GM21390 (cell line): ENCODE results near the gene DAAM2.

Experiments used
- ATAC-seq: cut with Tn5 transposase; IDR thresholded peaks from one replicate; pipeline ENCODE4 v1.9.1; 2021; ENCODE audit not compliant: unreplicated experiment

DAAM2 gene

DNA sequence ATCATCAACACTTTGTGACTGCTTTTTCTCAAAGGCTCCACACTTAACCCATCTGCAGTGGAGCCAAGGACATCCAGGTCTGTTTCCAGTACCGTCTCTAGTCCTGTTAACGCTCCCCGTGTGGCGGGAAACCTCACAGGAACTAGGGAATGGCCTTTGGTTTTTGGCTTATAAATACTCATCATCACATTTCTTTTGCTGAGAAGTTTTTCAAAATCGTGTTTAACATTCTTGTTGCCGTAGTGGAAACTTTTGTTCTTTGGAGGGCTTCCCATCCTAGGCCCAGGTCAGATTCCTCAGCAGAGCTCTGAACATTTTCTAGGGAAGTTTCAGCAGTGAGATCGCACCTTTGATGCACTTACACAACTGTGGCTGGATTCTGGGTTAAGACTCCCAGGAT, 24.6 kb downstream of the DAAM2 start:
- no peak for ATAC-seq

GRCh38 chr6:39818695-39819094, 26.5 kb downstream of the DAAM2 start:
- no peak for ATAC-seq

GRCh38 chr6:39819228-39819627, 27.1 kb downstream of the DAAM2 start:
- no peak for ATAC-seq

GRCh38 chr6:39819676-39820075, 27.5 kb downstream of the DAAM2 start:
- no peak for ATAC-seq

DNA sequence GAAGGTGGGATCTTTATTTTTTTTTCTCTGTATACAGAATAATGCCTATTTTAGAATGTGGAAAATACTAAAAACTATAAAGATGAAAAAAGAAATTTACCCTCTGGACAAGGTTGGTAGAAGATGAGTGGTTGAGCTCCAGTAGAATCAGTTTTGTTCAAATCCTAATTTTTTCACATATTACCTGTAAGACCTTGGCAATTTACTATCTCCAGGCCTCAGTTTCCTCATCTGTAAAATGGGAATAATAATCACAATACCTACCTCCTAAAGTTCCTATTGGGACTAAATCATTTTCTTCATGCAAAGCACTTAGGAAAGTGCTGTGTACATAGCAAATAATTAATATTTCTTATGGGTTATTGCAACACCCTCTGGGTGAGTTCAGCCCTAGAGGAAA, 28.4 kb downstream of the DAAM2 start:
- ATAC-seq = no peak

- ATAC-seq = no peak
Measured at GRCh38 chr6:39821046-39821740, 29.0 kb downstream of the DAAM2 start.

GRCh38 chr6:39821742-39822532, 29.8 kb downstream of the DAAM2 start:
- no peak for ATAC-seq

DNA sequence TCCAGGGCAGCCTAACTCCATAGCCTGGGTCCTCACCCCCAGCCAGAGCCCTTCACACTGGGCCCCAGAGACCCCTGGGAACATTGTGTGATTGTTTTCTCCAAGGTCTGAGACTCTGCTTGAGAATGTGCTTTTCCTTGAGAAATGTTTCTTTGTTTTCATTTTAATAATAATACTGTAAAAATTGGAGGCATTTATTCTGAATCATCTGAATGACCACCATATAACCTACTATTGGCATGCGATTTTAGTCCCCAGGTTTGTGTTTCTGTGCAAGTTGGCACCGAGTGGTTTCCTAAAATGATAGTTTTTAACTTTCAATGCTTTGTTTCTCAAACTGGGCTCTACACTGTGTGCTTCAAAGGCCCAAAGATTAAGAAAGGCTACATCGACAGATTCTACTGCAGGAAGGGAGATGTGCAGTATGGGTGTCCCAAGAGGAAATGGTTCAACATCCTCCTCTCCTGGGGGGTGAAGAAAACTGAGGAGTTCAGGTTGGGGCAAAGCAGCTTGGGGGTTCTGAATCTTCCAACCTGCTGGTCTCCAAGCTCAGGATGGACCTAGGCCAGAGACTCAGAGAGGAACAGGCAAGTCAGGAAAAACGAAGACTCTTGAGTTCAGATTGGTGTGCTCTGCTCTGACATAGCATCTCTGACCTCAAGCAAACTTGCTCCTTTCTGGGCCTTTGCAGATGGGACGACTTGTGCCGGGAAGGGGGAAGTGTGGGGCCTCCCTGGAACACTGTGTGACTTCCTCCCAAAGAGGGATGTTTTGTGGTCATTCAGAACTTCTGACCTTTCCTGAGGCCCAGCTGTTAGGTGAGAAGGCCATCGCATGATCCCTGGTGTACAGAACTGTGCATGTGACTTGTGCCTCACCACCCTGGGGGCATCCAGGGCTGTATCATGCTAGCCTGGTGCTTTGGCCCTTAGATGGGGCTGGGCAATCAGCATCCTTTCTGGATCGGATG, 31.0 kb downstream of the DAAM2 start:
- ATAC-seq = no peak

- ATAC-seq = no peak
Measured at GRCh38 chr6:39824030-39824926, 32.1 kb downstream of the DAAM2 start.

- no peak for ATAC-seq
Measured at GRCh38 chr6:39829331-39829730, 37.2 kb downstream of the DAAM2 start.

GRCh38 chr6:39830444-39830843, 38.3 kb downstream of the DAAM2 start:
- ATAC-seq = no peak

DNA sequence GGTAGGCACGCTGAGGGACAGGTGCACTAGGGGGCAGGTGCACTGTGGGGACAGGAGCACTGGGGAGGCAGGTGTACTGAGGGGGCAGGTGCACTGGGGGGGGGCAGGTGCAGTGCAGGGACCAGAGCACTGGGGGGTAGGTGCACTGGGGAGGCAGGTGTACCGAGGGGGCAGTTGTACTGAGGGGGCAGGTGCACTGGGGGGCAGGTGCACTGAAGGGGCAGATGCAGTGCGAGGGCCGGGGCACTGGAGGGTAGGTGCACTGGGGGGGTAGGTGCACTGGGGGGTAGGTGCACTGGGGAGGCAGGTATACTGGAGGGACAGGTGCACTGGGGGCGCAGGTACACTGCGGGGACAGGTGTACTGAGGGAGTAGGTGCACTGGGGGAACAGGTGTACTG, 39.5 kb downstream of the DAAM2 start:
- ATAC-seq = no peak

DNA sequence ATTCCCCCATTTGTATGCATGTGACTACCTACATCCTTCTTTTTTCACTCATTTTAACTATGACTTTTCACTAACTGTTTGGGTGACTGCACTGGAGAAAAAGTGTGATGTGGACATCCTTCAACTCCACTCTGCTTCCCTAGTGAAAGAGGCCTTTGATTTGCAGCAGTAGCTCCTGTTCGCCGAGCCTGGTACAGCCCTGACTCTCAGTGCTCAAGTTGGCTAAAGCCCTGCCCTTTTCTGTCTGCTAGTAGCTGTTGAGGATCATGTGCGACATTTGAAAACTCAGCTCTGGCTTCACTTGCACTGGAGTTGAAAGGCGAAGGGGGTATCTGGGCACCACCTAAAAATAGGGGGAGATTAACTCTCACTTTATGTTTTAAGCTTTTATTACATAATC, 42.1 kb downstream of the DAAM2 start:
- ATAC-seq = no peak

GRCh38 chr6:39834866-39835265, 42.7 kb downstream of the DAAM2 start:
- no peak for ATAC-seq

DNA sequence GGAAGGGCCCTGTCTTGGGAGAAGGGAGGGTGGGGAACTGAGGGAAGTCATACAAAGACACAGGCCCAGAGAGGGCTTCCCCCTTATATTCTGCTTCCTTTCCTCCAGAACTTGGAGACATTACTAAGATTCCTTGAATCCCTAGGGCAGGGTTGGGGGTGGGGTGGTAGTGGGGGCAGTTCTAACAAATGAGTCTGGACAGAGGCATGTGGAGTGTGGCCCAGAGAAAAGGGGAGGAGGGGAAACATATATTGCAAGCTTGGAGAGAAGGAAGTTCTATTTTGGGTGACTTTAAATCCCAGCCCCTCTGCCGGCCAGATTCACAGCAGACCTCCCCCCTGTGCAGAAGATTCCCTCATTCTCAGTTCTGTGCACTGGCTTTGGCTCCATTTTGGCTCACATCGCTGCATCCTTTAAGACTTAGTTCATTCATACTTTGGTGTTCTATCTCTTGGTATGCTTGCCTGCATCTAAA, 43.7 kb downstream of the DAAM2 start:
- ATAC-seq = no peak

- no peak for ATAC-seq
Measured at GRCh38 chr6:39836606-39837005, 44.4 kb downstream of the DAAM2 start.

DNA sequence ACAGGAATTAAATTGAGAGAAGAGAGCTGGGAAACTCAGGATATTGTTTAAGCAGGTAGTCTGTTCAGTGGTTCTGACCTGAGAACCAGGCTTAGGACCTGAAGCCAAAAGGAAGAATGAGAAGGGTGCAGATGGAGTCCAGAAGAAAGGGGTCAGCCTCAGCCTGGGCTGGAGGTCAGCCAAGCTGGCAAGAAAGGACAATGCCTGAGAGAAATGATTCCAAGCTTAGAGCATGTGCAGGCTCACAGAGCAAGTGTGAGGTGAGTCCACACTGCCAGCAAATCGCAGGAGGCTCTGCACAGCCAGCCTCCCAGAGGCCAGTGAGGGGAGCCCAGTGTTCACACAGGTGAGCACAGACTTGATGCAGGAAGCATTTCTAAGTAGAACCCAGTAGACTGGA, 47.3 kb downstream of the DAAM2 start:
- no peak for ATAC-seq

DNA sequence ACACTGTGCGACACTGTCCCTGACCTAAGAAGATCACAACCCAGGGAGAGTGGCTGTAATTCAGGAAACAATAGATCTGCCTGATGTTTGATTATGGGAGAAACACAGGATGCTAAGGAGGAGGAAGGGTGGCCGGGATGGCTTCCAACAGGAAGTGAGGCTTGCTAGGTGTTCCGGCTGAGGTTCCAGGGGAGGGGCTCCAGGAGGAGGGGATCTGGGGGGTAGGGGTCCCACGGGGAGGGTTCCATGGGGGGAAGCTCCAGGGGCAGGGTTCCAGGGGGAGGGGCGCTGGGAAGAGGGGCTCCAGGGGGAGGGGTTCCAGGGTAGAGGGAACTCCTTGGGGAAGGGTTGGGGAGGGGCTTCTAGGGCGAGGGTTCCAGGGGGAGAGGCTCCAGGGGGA, 48.6 kb downstream of the DAAM2 start:
- ATAC-seq = no peak

DNA sequence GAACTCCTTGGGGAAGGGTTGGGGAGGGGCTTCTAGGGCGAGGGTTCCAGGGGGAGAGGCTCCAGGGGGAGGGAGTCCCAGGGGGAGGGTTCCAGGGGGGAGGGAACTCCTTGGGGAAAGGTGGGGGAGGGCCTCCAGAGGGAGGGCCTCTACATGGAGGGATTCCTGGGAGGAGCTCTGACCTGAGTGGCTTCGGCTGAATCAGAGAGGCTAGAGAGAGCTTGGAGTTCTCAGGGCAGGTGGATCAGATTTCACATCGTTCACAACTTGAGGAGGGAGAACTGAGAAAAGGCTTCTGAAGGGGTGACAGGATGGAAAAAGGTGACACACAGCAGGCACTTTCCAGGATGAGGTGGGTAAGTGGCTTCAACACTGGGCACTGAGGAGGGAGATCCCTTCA, 49.1 kb downstream of the DAAM2 start:
- no peak for ATAC-seq

DNA sequence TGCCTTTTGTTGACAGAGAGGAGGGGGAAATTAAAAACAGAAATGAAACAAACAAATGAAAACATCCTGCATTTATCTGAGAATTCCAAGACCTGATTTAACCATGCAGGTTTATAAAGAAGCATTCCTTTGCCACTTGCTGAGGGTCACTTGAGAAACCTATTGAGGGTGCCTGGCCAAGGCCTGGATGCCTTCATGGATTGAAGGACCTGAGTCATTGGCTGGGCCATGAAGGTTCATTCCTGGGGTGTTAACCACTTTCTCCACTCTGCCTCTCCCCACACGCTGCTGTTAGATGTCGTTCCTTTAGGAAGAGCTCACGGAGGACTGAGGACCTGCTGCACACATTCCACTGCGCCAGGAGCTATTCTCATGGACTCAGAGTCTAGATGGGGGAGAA, 49.7 kb downstream of the DAAM2 start:
- no peak for ATAC-seq
